Endodermal cell (in vitro differentiated cells): ENCODE results near the gene COQ8A. TPM values are rescaled to one million over a fixed set of nuclear protein-coding genes. Genes with fewer than 3 reads are reported as not detected.
"Not testable (repeated sequence)": the region's sequence is repeated elsewhere in the genome, so short reads cannot be mapped to it uniquely, and the experiment has no call there.

Experiments
- DNase-seq: peaks from one replicate; pipeline ENCODE4 v3.0.0-alpha.2; 2017
- H3K27ac ChIP-seq: 2 replicates; pipeline ENCODE4 v1.5.1; 2013; ENCODE audit warnings: mild to moderate bottlenecking, low read depth, low read length, moderate library complexity
- H3K27me3 ChIP-seq: 2 replicates; pipeline ENCODE4 v1.6.1; 2013; ENCODE audit warnings: mild to moderate bottlenecking, low read length, moderate library complexity; ENCODE audit not compliant: insufficient read depth, control insufficient read depth, poor library complexity, severe bottlenecking
- H3K36me3 ChIP-seq: 2 replicates; pipeline ENCODE4 v1.7.0; 2013; ENCODE audit warnings: mild to moderate bottlenecking, low read length, moderate library complexity; ENCODE audit not compliant: control insufficient read depth, insufficient read depth
- H3K4me1 ChIP-seq: one replicate; pipeline ENCODE4 v1.7.0; 2013; ENCODE audit warnings: low read length; ENCODE audit not compliant: control insufficient read depth, insufficient read depth
- H3K4me3 ChIP-seq: 2 replicates; pipeline ENCODE4 v1.5.1; 2013; ENCODE audit warnings: mild to moderate bottlenecking, low read length, moderate library complexity
- H3K9ac ChIP-seq: 2 replicates; pipeline ENCODE4 v1.6.1; 2013; ENCODE audit warnings: mild to moderate bottlenecking, low read length, moderate library complexity; ENCODE audit not compliant: poor library complexity, severe bottlenecking; ENCODE audit errors: extremely low read depth
- H3K9me3 ChIP-seq: 2 replicates; pipeline ENCODE4 v1.6.1; 2013; ENCODE audit warnings: mild to moderate bottlenecking, low read length, moderate library complexity; ENCODE audit not compliant: control insufficient read depth
- H3K27ac Mint-ChIP-seq: 2 replicates; pipeline ENCODE4 v1.8.0; 2020; ENCODE audit warnings: mixed read lengths
- H3K27me3 Mint-ChIP-seq: 2 replicates; pipeline ENCODE4 v1.8.0; 2021; ENCODE audit warnings: mild to moderate bottlenecking, mixed read lengths; ENCODE audit not compliant: insufficient read depth
- H3K36me3 Mint-ChIP-seq: 2 replicates; pipeline ENCODE4 v1.8.0; 2020; ENCODE audit warnings: low read depth, mixed read lengths
- H3K4me1 Mint-ChIP-seq: 2 replicates; pipeline ENCODE4 v1.8.0; 2020; ENCODE audit warnings: mixed read lengths
- H3K4me3 Mint-ChIP-seq: 2 replicates; pipeline ENCODE4 v1.8.0; 2020; ENCODE audit warnings: mild to moderate bottlenecking, moderate library complexity, mixed read lengths
- H3K9me3 Mint-ChIP-seq: 2 replicates; pipeline ENCODE4 v1.8.0; 2020; ENCODE audit warnings: mild to moderate bottlenecking, mixed read lengths
- CTCF ChIP-seq: fragments of 200-600 bp; sonication (generic); conservative IDR thresholded peaks from 2 replicates; pipeline ENCODE4 v1.5.0; 2021; ENCODE audit warnings: antibody characterized with exemption, mild to moderate bottlenecking
- WGBS, 2 experiments: methylation state at CpG; one replicate each; pipeline versions ENCODE4 v1.1.5 to v1.1.7; 2013; ENCODE audit warnings: missing lambda C conversion rate in 2 of 2, mixed read lengths in 1 of 2; ENCODE audit not compliant: insufficient coverage in 1 of 2, insufficient read length in 1 of 2; 5-methylcytosine and 5-hydroxymethylcytosine counted together
- total RNA-seq, 2 donors: library from RNA; stranded (reverse); fragmentation: NEBNext Ultra II Directional in 1 of 2; extraction: Animal tissue kit (Norgen Biotek cat#: 25700) in 1 of 2; gene quantifications; 2 replicates in 1 of 2; 3 replicates in 1 of 2; pipeline ENCODE4 v1.2.1, GENCODE V29; 2021

Gene COQ8A
- total RNA-seq, 2 donors from 2014 or later: 6.6 to 14.9 TPM

- H3K4me1 ChIP-seq: peaks cover 7% of the 10 kb centered on the region
- Mint-ChIP-seq H3K4me1 (peaks cover 12% of the 10 kb centered on the region), H3K27me3 (no peaks in the 10 kb centered on the region), H3K9me3 (peaks cover 2% of the 10 kb centered on the region), H3K4me3 (no peak overlapping the region), H3K36me3 (peaks cover 18% of the 10 kb centered on the region), H3K27ac (peak overlapping the region; percentile 32)
- H3K27me3 ChIP-seq: no peaks in the 10 kb centered on the region
- H3K9ac ChIP-seq: no peak overlapping the region
- no peaks in the 10 kb centered on the region for H3K9me3 ChIP-seq
- H3K36me3 ChIP-seq: no peaks in the 10 kb centered on the region
- TF ChIP-seq CTCF: no peak
- DNase-seq: no peak
- WGBS, 2 experiments: 86% methylated on average over 16 to 22 of the region's 22 CpGs
- H3K4me3 ChIP-seq: no peak overlapping the region
- peak overlapping the region; percentile 68 for H3K27ac ChIP-seq
Measured at GRCh38 chr1:226993814-226994585, 53.9 kb downstream of the COQ8A start.

GRCh38 chr1:226994586-226995364 lies 54.7 kb downstream of the COQ8A start:
- no peaks in the 10 kb centered on the region for H3K27me3 ChIP-seq
- peak overlapping the region; percentile 68 for H3K27ac ChIP-seq
- DNase-seq: no peak
- Mint-ChIP-seq H3K27ac (no peak overlapping the region), H3K4me3 (no peak overlapping the region), H3K4me1 (peaks cover 12% of the 10 kb centered on the region), H3K9me3 (peaks cover 2% of the 10 kb centered on the region), H3K36me3 (peaks cover 21% of the 10 kb centered on the region), H3K27me3 (no peaks in the 10 kb centered on the region)
- no peaks in the 10 kb centered on the region for H3K9me3 ChIP-seq
- no peak overlapping the region for H3K9ac ChIP-seq
- no peaks in the 10 kb centered on the region for H3K36me3 ChIP-seq
- no peak overlapping the region for H3K4me3 ChIP-seq
- no peak for TF ChIP-seq CTCF
- 89 to 94% methylated on average over 12 to 18 of the region's 18 CpGs for WGBS, 2 experiments
- H3K4me1 ChIP-seq: peaks cover 7% of the 10 kb centered on the region

GRCh38 chr1:226995365-226996332 lies 55.6 kb downstream of the COQ8A start:
- Histone ChIP-seq H3K4me3 (no peak overlapping the region), H3K9me3 (no peaks in the 10 kb centered on the region), H3K4me1 (peaks cover 7% of the 10 kb centered on the region), H3K27ac (no peak overlapping the region), H3K9ac (no peak overlapping the region), H3K36me3 (no peaks in the 10 kb centered on the region), H3K27me3 (no peaks in the 10 kb centered on the region)
- 87 to 89% methylated on average over 6 to 13 of the region's 13 CpGs for WGBS, 2 experiments
- H3K36me3 Mint-ChIP-seq: peaks cover 28% of the 10 kb centered on the region
- H3K27me3 Mint-ChIP-seq: no peaks in the 10 kb centered on the region
- no peak for DNase-seq
- no peak for TF ChIP-seq CTCF
- peaks cover 12% of the 10 kb centered on the region for H3K4me1 Mint-ChIP-seq
- H3K27ac Mint-ChIP-seq: no peak overlapping the region
- H3K9me3 Mint-ChIP-seq: peaks cover 2% of the 10 kb centered on the region
- no peak overlapping the region for H3K4me3 Mint-ChIP-seq

GRCh38 chr1:226999579-226999978 lies 59.5 kb downstream of the COQ8A start:
- not testable (repeated sequence) for DNase-seq, H3K9me3 Mint-ChIP-seq, H3K27ac Mint-ChIP-seq, H3K4me3 ChIP-seq, H3K36me3 ChIP-seq, H3K27me3 Mint-ChIP-seq, H3K27me3 ChIP-seq, H3K4me3 Mint-ChIP-seq, H3K27ac ChIP-seq, H3K4me1 ChIP-seq, H3K4me1 Mint-ChIP-seq, H3K9ac ChIP-seq, H3K9me3 ChIP-seq
- 80 to 100% methylated on average over 1 of the region's 2 CpGs for WGBS, 2 experiments
- H3K36me3 Mint-ChIP-seq: peaks cover 24% of the 10 kb centered on the region
